Measurements from ENCODE around the gene PITPNM1.

The PITPNM1 gene

DNA sequence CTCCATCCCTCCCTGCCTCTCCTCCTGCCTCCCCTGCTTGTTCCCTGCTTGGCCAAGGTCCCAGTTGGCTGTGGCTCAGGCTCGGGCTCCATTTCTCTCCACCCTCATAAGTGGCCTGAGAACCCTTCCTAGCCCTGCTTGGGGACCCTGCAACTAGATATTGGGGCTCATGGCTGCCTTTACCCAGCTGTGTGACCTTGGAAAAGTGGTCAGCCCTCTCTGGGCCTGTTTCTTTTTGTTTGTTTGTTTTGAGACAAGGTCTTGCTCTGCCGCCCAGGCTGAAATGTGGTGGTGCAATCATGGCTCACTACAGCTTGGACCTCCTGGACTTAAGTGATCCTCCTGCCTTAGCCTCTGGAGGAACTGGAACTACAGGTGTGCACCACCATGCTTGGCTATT is 38.4 kb upstream of the PITPNM1 start:
- H3K4me3 ChIP-seq (ENCODE audit: low read depth, low read length) = no peak overlapping the region
- CTCF ChIA-PET = no interaction called here
- DNase-seq (ENCODE audit: low read depth, low spot score) = no peak
- POLR2A ChIA-PET = no interaction called here
- TF ChIP-seq, protein P1, sequence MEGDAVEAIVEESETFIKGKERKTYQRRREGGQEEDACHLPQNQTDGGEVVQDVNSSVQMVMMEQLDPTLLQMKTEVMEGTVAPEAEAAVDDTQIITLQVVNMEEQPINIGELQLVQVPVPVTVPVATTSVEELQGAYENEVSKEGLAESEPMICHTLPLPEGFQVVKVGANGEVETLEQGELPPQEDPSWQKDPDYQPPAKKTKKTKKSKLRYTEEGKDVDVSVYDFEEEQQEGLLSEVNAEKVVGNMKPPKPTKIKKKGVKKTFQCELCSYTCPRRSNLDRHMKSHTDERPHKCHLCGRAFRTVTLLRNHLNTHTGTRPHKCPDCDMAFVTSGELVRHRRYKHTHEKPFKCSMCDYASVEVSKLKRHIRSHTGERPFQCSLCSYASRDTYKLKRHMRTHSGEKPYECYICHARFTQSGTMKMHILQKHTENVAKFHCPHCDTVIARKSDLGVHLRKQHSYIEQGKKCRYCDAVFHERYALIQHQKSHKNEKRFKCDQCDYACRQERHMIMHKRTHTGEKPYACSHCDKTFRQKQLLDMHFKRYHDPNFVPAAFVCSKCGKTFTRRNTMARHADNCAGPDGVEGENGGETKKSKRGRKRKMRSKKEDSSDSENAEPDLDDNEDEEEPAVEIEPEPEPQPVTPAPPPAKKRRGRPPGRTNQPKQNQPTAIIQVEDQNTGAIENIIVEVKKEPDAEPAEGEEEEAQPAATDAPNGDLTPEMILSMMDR (IDR thresholded peaks at IDR 0.05; ENCODE audit: insufficient read depth, low read length, missing control alignments) = no peak

DNA sequence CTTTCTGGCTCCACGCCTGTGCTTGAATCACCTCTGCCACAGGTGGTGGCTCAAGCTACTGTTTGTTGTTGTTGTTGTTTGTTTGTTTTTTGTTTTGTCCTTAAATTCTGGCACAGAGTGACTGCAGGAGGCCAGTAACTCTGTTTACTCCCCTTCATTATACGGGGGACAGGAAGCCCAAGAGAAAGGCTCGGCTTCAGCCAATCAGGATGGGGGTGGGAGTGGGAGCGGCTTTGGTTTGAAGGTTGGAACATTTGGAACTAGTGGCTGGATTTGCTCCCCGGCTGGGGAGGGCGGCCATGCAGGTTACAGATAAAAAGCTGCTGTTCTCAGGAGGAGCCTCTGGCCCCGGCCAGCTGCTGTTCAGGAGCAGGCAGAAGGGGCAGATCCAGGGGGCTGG is 37.8 kb upstream of the PITPNM1 start:
- TF ChIP-seq, protein P1 (IDR thresholded peaks at IDR 0.05; ENCODE audit: insufficient read depth, low read length, missing control alignments) = no peak
- ChIA-PET CTCF (no interaction called here), POLR2A (no interaction called here)
- no peak for DNase-seq (ENCODE audit: low read depth, low spot score)
- H3K4me3 ChIP-seq (ENCODE audit: low read depth, low read length) = no peak overlapping the region

DNA sequence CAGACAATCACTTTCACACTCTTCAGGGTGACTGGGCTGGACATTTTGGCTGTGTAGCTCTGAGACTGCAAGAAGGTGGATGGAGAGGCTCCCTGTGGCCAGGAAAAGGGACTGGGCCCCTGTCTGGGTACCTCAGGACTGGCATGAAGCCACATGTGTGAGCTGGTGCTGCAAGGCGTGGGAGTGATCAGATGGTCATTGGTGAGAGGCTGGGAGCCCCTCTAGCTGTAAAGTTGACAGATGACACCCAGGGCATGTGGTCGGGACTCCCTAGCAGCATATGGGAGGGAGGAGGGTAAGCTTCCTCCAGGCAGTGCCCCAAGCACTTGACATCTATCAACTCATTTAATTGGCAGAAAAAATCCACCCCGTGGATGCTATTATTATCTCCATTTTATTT is 37.0 kb upstream of the PITPNM1 start:
- ChIA-PET CTCF (no interaction called here), POLR2A (no interaction called here)
- TF ChIP-seq, protein P1 (IDR thresholded peaks at IDR 0.05; ENCODE audit: insufficient read depth, low read length, missing control alignments) = no peak
- no peak overlapping the region for H3K4me3 ChIP-seq (ENCODE audit: low read depth, low read length)
- no peak for DNase-seq (ENCODE audit: low read depth, low spot score)

DNA sequence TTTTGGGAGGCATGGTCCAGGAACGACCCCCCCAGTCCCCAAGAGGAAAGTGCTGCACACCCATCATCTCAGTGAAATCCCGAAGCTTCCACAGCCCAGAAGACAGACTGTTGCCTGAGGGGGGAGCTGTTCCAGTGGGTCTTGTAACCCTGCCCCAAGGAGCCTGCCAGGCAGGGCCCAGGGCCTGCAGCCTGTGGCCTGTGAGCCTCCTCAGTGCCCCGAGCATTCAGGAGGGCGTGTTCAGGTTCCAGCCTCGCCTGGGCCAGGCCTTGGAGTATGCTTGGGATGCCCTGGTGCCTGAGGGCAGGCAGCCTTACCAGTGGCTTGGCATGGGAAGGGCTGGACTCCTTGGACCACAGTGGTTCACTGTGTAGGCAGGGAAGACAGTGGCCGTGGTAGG is 36.0 kb upstream of the PITPNM1 start:
- no peak for DNase-seq (ENCODE audit: low read depth, low spot score)
- POLR2A ChIA-PET = no interaction called here
- CTCF ChIA-PET = no interaction called here
- no peak overlapping the region for H3K4me3 ChIP-seq (ENCODE audit: low read depth, low read length)
- TF ChIP-seq, protein P1 (IDR thresholded peaks at IDR 0.05; ENCODE audit: insufficient read depth, low read length, missing control alignments) = no peak

DNA sequence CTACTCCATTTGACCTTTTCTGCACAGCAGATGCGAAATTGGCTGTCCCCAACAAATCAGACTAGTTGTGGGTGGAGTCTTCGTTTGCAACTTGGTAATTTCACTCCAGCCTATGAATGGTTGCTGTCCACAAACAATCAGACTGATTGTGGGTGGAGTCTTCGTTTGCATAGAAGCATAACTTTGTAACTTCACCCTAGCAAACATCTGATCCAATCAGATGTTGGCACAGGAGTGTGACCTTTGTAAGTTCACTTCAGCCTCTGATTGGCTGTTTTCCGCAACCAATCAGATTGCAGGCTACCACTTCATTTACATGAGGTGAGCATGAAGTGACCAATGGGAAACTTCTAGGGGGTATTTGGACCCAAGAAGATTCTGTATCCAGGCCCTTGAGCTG is 34.4 kb upstream of the PITPNM1 start:
- no peak for DNase-seq (ENCODE audit: low read depth, low spot score)
- CTCF ChIA-PET = no interaction called here

DNA sequence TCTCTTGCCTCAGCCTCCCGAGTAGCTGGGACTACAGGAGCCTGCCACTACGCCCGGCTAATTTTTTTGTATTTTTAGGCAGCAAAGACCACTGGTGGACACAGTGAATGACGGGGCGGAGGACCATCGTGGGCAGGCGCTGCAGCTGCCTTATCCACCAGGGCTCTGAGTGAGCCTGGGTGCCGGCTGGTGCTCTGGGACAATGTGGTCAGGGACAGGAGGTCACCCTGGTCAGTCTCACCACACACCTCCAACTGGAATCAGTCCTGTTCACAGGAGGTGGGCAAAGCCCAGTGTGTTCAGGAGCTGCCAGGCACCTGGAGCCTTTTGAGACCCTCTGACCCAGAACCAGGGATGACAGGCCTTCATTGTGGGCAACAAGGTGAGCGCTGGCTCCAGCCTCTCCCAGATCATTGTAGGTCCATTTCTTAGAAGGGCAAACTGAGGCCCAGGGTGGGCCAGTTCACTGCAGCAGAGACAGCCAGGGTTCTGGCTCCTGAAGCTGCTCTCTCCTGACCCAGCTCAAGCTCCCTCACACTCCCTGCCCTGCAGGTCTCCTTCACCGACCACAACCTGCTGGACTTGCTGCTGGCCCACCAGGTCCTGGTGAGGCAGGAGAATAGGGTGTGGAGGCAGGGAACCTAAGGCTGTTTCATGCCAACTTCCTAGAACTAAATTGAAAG is 33.8 kb upstream of the PITPNM1 start:
- H3K4me3 ChIP-seq (ENCODE audit: low read depth, low read length) = no peak overlapping the region
- POLR2A ChIA-PET = no interaction called here
- TF ChIP-seq, protein P1 (IDR thresholded peaks at IDR 0.05; ENCODE audit: insufficient read depth, low read length, missing control alignments) = no peak
- no peak for DNase-seq (ENCODE audit: low read depth, low spot score)
- CTCF ChIA-PET = interaction anchor here (1.2 kb wide), 1 partner anchor 44 kb away, joined by 3 read pairs; no protein-coding TSS in a partner anchor

More for the DNA sequence above, 34.4 kb upstream of the PITPNM1 start:
- POLR2A ChIA-PET = no interaction called here
- TF ChIP-seq, protein P1 (IDR thresholded peaks at IDR 0.05; ENCODE audit: insufficient read depth, low read length, missing control alignments) = no peak
- no peak overlapping the region for H3K4me3 ChIP-seq (ENCODE audit: low read depth, low read length)
